HCT116 (cell line): Measurements from ENCODE around the gene STK32C. TPM values are rescaled to one million over a fixed set of nuclear protein-coding genes. Genes with fewer than 3 reads are reported as not detected.

Experiments
- ATAC-seq: fragments of 200-7000 bp; cut with Tn5 transposase; 2 replicates; pipeline ENCODE4 v1.9.1; 2020; ENCODE audit warnings: mild to moderate bottlenecking, moderate library complexity
- BruUV-seq: library from RNA; stranded (reverse); fragments of 400-500 nt; replicated peaks from 2 replicates; lab custom pipeline; 2021; lab: Mats Ljungman, UMichigan
- CTCF ChIA-PET: fragments of 300-600 bp; sonication (Branson Sonifier 250); formaldehyde crosslinking; loops from one replicate; lab custom pipeline; 2021; ENCODE audit warnings: antibody characterized with exemption; lab: Charles Lee
- POLR2A ChIA-PET: fragments of 300-600, 350-600 bp; sonication (Branson Sonifier 250); formaldehyde crosslinking; loops from one replicate; lab custom pipeline; 2021; ENCODE audit warnings: antibody characterized with exemption; lab: Charles Lee
- RAD21 ChIA-PET, 2 experiments: fragments of 300-600 bp; sonication (Branson Sonifier 250); formaldehyde crosslinking; loops; one replicate each; lab custom pipeline; 2023; ENCODE audit warnings: low total read pairs in 2 of 2; ENCODE audit not compliant: uncharacterized antibody in 2 of 2, unreplicated experiment in 2 of 2, low non-redundant PET in 1 of 2; lab: Charles Lee
- DNase-seq: peaks from one replicate; pipeline ENCODE4 v3.0.0-alpha.2; 2010; ENCODE audit warnings: low read depth, low spot score
- H2AFZ ChIP-seq: fragments of 200-600 bp; shearing (Covaris generic), sonication (generic); 2 replicates; pipeline ENCODE4 v1.6.1; 2017; ENCODE audit warnings: low read depth, mixed run types, mixed read lengths, antibody characterized with exemption, low read length; ENCODE audit not compliant: poor library complexity, severe bottlenecking
- H3K27ac ChIP-seq: 2 replicates; pipeline ENCODE4 v1.5.1; 2012; ENCODE audit warnings: low read depth, low read length
- H3K27me3 ChIP-seq: fragments of 200-600 bp; sonication (generic); 2 replicates; pipeline ENCODE4 v1.6.1; 2016; ENCODE audit warnings: mixed run types, low read length, mixed read lengths; ENCODE audit not compliant: insufficient read depth
- H3K36me3 ChIP-seq, 2 experiments: fragments of 200-500 bp in 1 of 2; fragments of 200-600 bp in 1 of 2; sonication (Bioruptor generic) in 1 of 2; sonication (generic) in 1 of 2; 2 replicates each; pipeline versions ENCODE4 v1.5.1 to v1.6.1; 2014 to 2016; ENCODE audit warnings: low read length in 2 of 2, inconsistent platforms in 1 of 2, mixed read lengths in 1 of 2, mixed run types in 1 of 2; ENCODE audit not compliant: insufficient read depth in 2 of 2, control insufficient read depth in 1 of 2
- H3K4me1 ChIP-seq, 2 experiments: fragments of 200-600 bp in 1 of 2; sonication (generic) in 1 of 2; 2 replicates each; pipeline versions ENCODE4 v1.5.1 to v1.6.1; 2012 to 2017; ENCODE audit warnings: low read length in 2 of 2, inconsistent platforms in 1 of 2, mild to moderate bottlenecking in 1 of 2, mixed read lengths in 1 of 2, mixed run types in 1 of 2, moderate library complexity in 1 of 2; ENCODE audit not compliant: insufficient read depth in 2 of 2, control insufficient read depth in 1 of 2
- H3K4me2 ChIP-seq: fragments of 200-600 bp; sonication (generic); 2 replicates; pipeline ENCODE4 v1.6.1; 2017; ENCODE audit warnings: mixed run types, low read length, mixed read lengths
- H3K4me3 ChIP-seq, 2 experiments: fragments of 200-600 bp in 1 of 2; sonication (generic) in 1 of 2; replicated peaks in 1 of 2; 2 replicates each; pipeline ENCODE4 v1.5.1; 2011 to 2016; ENCODE audit warnings: low read length in 2 of 2, control low read depth in 1 of 2, low read depth in 1 of 2, mild to moderate bottlenecking in 1 of 2, mixed read lengths in 1 of 2, mixed run types in 1 of 2
- H3K79me2 ChIP-seq: fragments of 200-600 bp; sonication (generic); 2 replicates; pipeline ENCODE4 v1.6.1; 2017; ENCODE audit warnings: mild to moderate bottlenecking, mixed run types, low read length, moderate library complexity, mixed read lengths; ENCODE audit not compliant: insufficient read depth
- H3K9ac ChIP-seq: fragments of 200-600 bp; sonication (generic); 2 replicates; pipeline ENCODE4 v1.6.1; 2016; ENCODE audit warnings: low read length, mixed read lengths
- H3K9me2 ChIP-seq: fragments of 200-600 bp; sonication (generic), shearing (Covaris generic); 2 replicates; pipeline ENCODE4 v1.6.1; 2017; ENCODE audit warnings: mixed run types, mild to moderate bottlenecking, moderate library complexity; ENCODE audit not compliant: insufficient read depth
- H3K9me3 ChIP-seq, 2 experiments: fragments of 200-500 bp in 1 of 2; fragments of 200-600 bp in 1 of 2; sonication (Bioruptor generic) in 1 of 2; sonication (generic) in 1 of 2; 2 replicates each; pipeline ENCODE4 v1.6.1; 2014 to 2017; ENCODE audit warnings: low read length in 2 of 2, mixed read lengths in 2 of 2, inconsistent platforms in 1 of 2, low read depth in 1 of 2, mild to moderate bottlenecking in 1 of 2, mixed run types in 1 of 2, moderate library complexity in 1 of 2; ENCODE audit not compliant: control insufficient read depth in 1 of 2, insufficient read depth in 1 of 2
- H4K20me1 ChIP-seq: fragments of 200-600 bp; sonication (generic), shearing (Covaris generic); 2 replicates; pipeline ENCODE4 v1.6.1; 2017; ENCODE audit warnings: mixed run types, mild to moderate bottlenecking, moderate library complexity; ENCODE audit not compliant: insufficient read depth
- CEBPB ChIP-seq: IDR thresholded peaks from 2 replicates; pipeline ENCODE4 v1.6.1; 2012; ENCODE audit warnings: low read depth
- EZH2 ChIP-seq: fragments of 200-600 bp; sonication (generic); IDR thresholded peaks from 2 replicates; pipeline ENCODE4 v1.6.1; 2017; ENCODE audit warnings: antibody characterized with exemption, mixed run types
- EZH2phosphoT487 ChIP-seq: fragments of 200-600 bp; IDR thresholded peaks from 2 replicates; pipeline ENCODE4 v1.6.1; 2018; ENCODE audit warnings: antibody characterized with exemption, borderline replicate concordance
- JUND ChIP-seq: IDR thresholded peaks from 2 replicates; pipeline ENCODE4 v1.6.1; 2012
- POLR2A ChIP-seq: IDR thresholded peaks from 2 replicates; pipeline ENCODE4 v1.7.0; 2011; ENCODE audit warnings: borderline replicate concordance; ENCODE audit not compliant: insufficient read depth, insufficient read length; ENCODE audit errors: extremely low read depth
- POLR2AphosphoS5 ChIP-seq: IDR thresholded peaks from 2 replicates; pipeline ENCODE4 v1.6.1; 2011; ENCODE audit warnings: mild to moderate bottlenecking, low read depth, low read length, moderate library complexity
- RAD21 ChIP-seq: IDR thresholded peaks from 2 replicates; pipeline ENCODE4 v1.6.1; 2012; ENCODE audit warnings: low read depth, mild to moderate bottlenecking
- SIN3A ChIP-seq: IDR thresholded peaks from 2 replicates; pipeline ENCODE4 v1.6.1; 2012; ENCODE audit warnings: low read depth
- ZFX ChIP-seq: fragments of 450-650 bp; IDR thresholded peaks from 2 replicates; pipeline ENCODE4 v1.6.1; 2017
- ZNF274 ChIP-seq: fragments of 200-500 bp; sonication (Bioruptor generic); IDR thresholded peaks from 2 replicates; pipeline ENCODE4 v1.6.1; 2014; ENCODE audit warnings: mild to moderate bottlenecking, low read depth, low read length, inconsistent platforms
- intact Hi-C: fragments of 100-400 bp; cut with micrococcal nuclease; formaldehyde crosslinking; loops from 2 replicates; pipeline ENCODE4 v1.10.0; 2022
- total RNA-seq: library from RNA; stranded (reverse); gene quantifications from one replicate; pipeline ENCODE4 v1.2.1, GENCODE V29; 2021; ENCODE audit not compliant: unreplicated experiment
- TF ChIP-seq, protein P1 (sequence below), 3 experiments: fragments of 200-600 bp in 1 of 3; sonication (generic) in 1 of 3; IDR thresholded peaks in 2 of 3; conservative IDR thresholded peaks in 1 of 3; 2 replicates each; pipeline ENCODE4 v1.5.1; 2012 to 2017; ENCODE audit warnings: low read depth in 2 of 3, low read length in 2 of 3, antibody characterized with exemption in 1 of 3, borderline replicate concordance in 1 of 3, control low read depth in 1 of 3, mild to moderate bottlenecking in 1 of 3, mixed read lengths in 1 of 3, mixed run types in 1 of 3, moderate library complexity in 1 of 3; ENCODE audit not compliant: insufficient read depth in 1 of 3
- TF ChIP-seq, protein P2 (sequence below): IDR thresholded peaks from 2 replicates; pipeline ENCODE4 v1.6.1; 2012; ENCODE audit warnings: low read depth
- TF ChIP-seq, protein P3 (sequence below): IDR thresholded peaks from 2 replicates; pipeline ENCODE4 v1.6.1; 2012

STK32C gene
- total RNA-seq, 1 experiment from 2014 or later = 29.7 TPM

DNA sequence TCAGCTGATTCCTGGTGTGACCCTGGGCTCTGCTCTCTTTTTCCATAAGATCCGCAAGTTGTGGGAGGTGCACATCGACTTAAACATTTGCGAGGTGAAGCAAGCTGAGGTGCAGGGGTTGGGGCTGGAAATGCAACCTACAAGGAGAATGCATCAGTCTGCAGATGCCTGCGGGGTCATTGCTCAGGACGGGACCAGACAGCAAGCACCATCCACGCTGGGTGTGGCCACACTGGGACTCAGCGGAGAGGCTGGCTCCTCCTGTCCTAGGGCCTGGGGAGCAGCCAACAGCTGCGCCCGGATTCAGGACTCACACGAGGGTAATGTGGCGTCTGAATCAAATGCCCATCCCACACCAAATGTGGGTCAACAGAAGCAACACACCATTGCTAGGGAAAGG is 33.8 kb downstream of the STK32C start:
- DNase-seq = no peak
- POLR2A ChIA-PET = no interaction called here
- Histone ChIP-seq H3K36me3 (no peaks in the 10 kb centered on the region), H3K79me2 (no peaks in the 10 kb centered on the region), H3K9ac (no peak overlapping the region), H3K4me2 (no peak overlapping the region), H3K27ac (no peak overlapping the region), H3K9me2 (no peaks in the 10 kb centered on the region), H3K4me3 (no peak overlapping the region), H4K20me1 (no peaks in the 10 kb centered on the region), H3K9me3 (no peaks in the 10 kb centered on the region), H3K4me1 (no peaks in the 10 kb centered on the region), H2AFZ (no peak overlapping the region), H3K27me3 (no peaks in the 10 kb centered on the region)
- intact Hi-C loops = no loop called here
- TF ChIP-seq, protein P1, sequence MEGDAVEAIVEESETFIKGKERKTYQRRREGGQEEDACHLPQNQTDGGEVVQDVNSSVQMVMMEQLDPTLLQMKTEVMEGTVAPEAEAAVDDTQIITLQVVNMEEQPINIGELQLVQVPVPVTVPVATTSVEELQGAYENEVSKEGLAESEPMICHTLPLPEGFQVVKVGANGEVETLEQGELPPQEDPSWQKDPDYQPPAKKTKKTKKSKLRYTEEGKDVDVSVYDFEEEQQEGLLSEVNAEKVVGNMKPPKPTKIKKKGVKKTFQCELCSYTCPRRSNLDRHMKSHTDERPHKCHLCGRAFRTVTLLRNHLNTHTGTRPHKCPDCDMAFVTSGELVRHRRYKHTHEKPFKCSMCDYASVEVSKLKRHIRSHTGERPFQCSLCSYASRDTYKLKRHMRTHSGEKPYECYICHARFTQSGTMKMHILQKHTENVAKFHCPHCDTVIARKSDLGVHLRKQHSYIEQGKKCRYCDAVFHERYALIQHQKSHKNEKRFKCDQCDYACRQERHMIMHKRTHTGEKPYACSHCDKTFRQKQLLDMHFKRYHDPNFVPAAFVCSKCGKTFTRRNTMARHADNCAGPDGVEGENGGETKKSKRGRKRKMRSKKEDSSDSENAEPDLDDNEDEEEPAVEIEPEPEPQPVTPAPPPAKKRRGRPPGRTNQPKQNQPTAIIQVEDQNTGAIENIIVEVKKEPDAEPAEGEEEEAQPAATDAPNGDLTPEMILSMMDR (IDR thresholded peaks at IDR 0.05 in 2 of 3, conservative IDR thresholded peaks at IDR 0.05 in 1 of 3; ENCODE audit: borderline replicate concordance in 1 of 3, insufficient read depth in 1 of 3, low read depth in 2 of 3, low read length in 2 of 3) = no peak
- TF ChIP-seq EZH2phosphoT487 (no peak), ZNF274 (no peak), JUND (no peak), SIN3A (no peak), RAD21 (no peak), EZH2 (no peak), CEBPB (no peak)
- no TSS peak for BruUV-seq
- RAD21 ChIA-PET = no interaction called here
- ATAC-seq = no peak
- CTCF ChIA-PET = no interaction called here

DNA sequence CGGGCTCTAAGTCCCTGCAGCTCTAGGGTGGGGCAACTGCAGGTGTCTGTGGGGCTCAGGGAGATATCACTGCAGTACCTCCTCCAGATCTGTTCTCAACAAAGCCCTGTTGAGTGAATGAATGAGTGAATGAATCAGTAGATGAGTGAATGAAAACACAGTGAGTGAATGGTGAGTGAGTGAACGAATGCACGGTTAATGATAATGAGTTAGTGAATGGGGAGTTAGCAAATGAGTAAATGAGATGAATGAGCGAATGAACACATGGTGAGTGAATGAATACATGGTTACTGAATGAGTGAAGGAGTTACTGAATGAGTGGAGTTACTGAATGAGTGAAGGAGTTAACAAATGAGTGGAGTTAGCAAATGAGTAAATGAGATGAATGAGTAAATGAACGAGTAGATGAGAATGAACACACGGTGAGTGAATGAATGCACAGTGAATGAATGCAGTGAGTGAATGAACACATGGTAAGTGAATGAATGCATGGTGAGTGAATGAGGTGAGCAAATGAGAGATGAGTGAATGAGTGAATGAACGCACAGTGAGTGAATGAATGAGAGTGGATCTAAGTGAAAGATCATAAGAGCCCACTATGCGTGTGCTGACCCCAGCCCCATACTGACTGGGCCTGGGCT is 34.3 kb downstream of the STK32C start:
- Histone ChIP-seq H2AFZ (no peak overlapping the region), H3K27me3 (no peaks in the 10 kb centered on the region), H3K4me1 (no peaks in the 10 kb centered on the region), H4K20me1 (no peaks in the 10 kb centered on the region), H3K27ac (no peak overlapping the region), H3K9ac (no peak overlapping the region), H3K9me3 (no peaks in the 10 kb centered on the region), H3K4me2 (no peak overlapping the region), H3K4me3 (no peak overlapping the region), H3K36me3 (no peaks in the 10 kb centered on the region), H3K9me2 (no peaks in the 10 kb centered on the region), H3K79me2 (no peaks in the 10 kb centered on the region)
- no TSS peak for BruUV-seq
- TF ChIP-seq POLR2A (no peak), EZH2 (no peak), POLR2AphosphoS5 (no peak), ZFX (no peak)
- TF ChIP-seq, protein P2, sequence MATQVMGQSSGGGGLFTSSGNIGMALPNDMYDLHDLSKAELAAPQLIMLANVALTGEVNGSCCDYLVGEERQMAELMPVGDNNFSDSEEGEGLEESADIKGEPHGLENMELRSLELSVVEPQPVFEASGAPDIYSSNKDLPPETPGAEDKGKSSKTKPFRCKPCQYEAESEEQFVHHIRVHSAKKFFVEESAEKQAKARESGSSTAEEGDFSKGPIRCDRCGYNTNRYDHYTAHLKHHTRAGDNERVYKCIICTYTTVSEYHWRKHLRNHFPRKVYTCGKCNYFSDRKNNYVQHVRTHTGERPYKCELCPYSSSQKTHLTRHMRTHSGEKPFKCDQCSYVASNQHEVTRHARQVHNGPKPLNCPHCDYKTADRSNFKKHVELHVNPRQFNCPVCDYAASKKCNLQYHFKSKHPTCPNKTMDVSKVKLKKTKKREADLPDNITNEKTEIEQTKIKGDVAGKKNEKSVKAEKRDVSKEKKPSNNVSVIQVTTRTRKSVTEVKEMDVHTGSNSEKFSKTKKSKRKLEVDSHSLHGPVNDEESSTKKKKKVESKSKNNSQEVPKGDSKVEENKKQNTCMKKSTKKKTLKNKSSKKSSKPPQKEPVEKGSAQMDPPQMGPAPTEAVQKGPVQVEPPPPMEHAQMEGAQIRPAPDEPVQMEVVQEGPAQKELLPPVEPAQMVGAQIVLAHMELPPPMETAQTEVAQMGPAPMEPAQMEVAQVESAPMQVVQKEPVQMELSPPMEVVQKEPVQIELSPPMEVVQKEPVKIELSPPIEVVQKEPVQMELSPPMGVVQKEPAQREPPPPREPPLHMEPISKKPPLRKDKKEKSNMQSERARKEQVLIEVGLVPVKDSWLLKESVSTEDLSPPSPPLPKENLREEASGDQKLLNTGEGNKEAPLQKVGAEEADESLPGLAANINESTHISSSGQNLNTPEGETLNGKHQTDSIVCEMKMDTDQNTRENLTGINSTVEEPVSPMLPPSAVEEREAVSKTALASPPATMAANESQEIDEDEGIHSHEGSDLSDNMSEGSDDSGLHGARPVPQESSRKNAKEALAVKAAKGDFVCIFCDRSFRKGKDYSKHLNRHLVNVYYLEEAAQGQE = no peak
- TF ChIP-seq, protein P3, sequence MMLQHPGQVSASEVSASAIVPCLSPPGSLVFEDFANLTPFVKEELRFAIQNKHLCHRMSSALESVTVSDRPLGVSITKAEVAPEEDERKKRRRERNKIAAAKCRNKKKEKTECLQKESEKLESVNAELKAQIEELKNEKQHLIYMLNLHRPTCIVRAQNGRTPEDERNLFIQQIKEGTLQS = no peak
- intact Hi-C loops = no loop called here
- ChIA-PET POLR2A (no interaction called here), RAD21 (no interaction called here), CTCF (no interaction called here)
- no peak for DNase-seq
- no peak for ATAC-seq
